Urothelium cell line (cell line): Measurements from ENCODE around the gene HRCT1.
"Not testable (repeated sequence)": the region's sequence is repeated elsewhere in the genome, so short reads cannot be mapped to it uniquely, and the experiment has no call there.

Source experiments
- DNase-seq: peaks from one replicate; pipeline ENCODE4 v3.0.0; 2011; ENCODE audit warnings: low spot score, mixed read lengths
- FAIRE-seq: peaks from 2 replicates; lab custom pipeline; 2011; peaks lifted over from hg19 to GRCh38; lab: Jason Lieb, UNC

HRCT1 gene

GRCh38 chr9:35892051-35892450 is 14.0 kb upstream of the HRCT1 start:
- FAIRE-seq (no peak), DNase-seq (no peak)

- FAIRE-seq = no peak
- no peak for DNase-seq
These were observed 9.4 kb upstream of the HRCT1 start for GRCh38 chr9:35896570-35896969.

- not testable (repeated sequence) for DNase-seq, FAIRE-seq
These were observed 8.5 kb upstream of the HRCT1 start for GRCh38 chr9:35897376-35898099.

GRCh38 chr9:35898337-35898736 is 7.7 kb upstream of the HRCT1 start:
- no peak for DNase-seq
- FAIRE-seq = no peak

- FAIRE-seq (no peak), DNase-seq (no peak)
These were observed 7.0 kb upstream of the HRCT1 start for GRCh38 chr9:35899021-35899420.

- DNase-seq = peak; percentile 67
- peak; percentile 56 for FAIRE-seq
These were observed 3.0 kb upstream of the HRCT1 start for GRCh38 chr9:35903049-35903448.

GRCh38 chr9:35904338-35904737 is 1.7 kb upstream of the HRCT1 start:
- FAIRE-seq = no peak
- no peak for DNase-seq

- FAIRE-seq = peak; percentile 20
- peak; percentile 59 for DNase-seq
These were observed 786 bp upstream of the HRCT1 start for GRCh38 chr9:35905051-35905781.

GRCh38 chr9:35906923-35907699 is 1.1 kb downstream of the HRCT1 start:
- FAIRE-seq = no peak
- DNase-seq = no peak

GRCh38 chr9:35907711-35908503 is 1.9 kb downstream of the HRCT1 start:
- FAIRE-seq (peak; percentile 77), DNase-seq (peak; percentile 91)

- DNase-seq = peak; percentile 50
- no peak for FAIRE-seq
These were observed 2.6 kb downstream of the HRCT1 start for GRCh38 chr9:35908504-35909125.

- FAIRE-seq (no peak), DNase-seq (no peak)
These were observed 3.3 kb downstream of the HRCT1 start, which contains the start of gene SPAAR for GRCh38 chr9:35909274-35909673. Gene SPAAR, plus strand, starts transcription at chr9:35909490. Its CDS starts 974 bp downstream, at chr9:35910464.

- no peak for FAIRE-seq
- no peak for DNase-seq
These were observed 3.9 kb downstream of the HRCT1 start for GRCh38 chr9:35909687-35910612.

- DNase-seq (peak; percentile 56), FAIRE-seq (no peak)
These were observed 4.8 kb downstream of the HRCT1 start for GRCh38 chr9:35910613-35911359.

- FAIRE-seq (no peak), DNase-seq (no peak)
These were observed 5.7 kb downstream of the HRCT1 start for GRCh38 chr9:35911690-35912089.

GRCh38 chr9:35912791-35913400 is 6.9 kb downstream of the HRCT1 start:
- no peak for DNase-seq
- FAIRE-seq = no peak

- DNase-seq, FAIRE-seq: not testable (repeated sequence)
These were observed 7.4 kb downstream of the HRCT1 start for GRCh38 chr9:35913429-35913828.

- no peak for DNase-seq
These were observed 8.4 kb downstream of the HRCT1 start for GRCh38 chr9:35914301-35914807.

More at GRCh38 chr9:35914301-35914807, 8.4 kb downstream of the HRCT1 start:
- no peak for FAIRE-seq
